NCI-H146 (cell line): ENCODE data around the gene LCMT1.
"Not testable (repeated sequence)": the region's sequence is repeated elsewhere in the genome, so short reads cannot be mapped to it uniquely, and the experiment has no call there.

ENCODE experiments used
- DNase-seq: peaks from one replicate; lab custom pipeline; 2025; lab: John Stamatoyannopoulos, UW

Gene LCMT1

DNA sequence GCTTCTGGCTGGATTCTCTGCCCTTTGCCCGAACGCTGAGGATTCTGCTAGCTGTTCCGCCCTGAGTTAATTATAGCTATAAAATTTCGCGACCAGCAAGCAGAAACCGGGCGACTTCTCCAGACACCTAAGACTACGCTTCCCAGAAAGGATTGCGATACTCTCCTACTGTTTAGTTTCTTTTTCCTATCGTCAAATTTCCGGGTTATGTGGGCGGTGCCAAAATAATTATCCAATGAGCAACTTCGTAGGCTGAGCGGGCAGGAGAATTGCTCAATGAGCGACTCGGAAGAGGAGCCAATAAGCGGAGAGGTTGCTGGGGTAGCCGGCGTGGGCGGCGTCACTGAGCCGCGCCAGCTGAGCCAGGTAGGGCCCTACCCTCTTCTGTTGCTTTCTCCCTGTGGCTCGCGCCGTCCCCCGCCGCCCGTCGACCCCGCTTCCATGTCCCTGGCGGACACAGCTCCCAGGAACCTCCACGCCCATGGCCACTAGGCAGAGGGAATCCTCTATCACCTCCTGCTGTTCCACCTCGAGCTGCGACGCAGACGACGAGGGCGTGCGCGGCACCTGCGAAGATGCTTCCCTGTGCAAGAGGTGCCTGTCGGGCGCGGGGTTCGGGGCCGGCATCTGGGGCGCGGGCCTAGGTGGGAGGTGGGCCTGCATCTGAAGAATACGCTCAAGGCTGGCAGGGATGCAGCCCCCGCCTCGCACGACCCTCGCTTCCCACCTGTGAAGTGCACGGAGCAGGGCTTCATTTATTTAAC is at the start of gene LCMT1:
Gene LCMT1, plus strand, starts transcription at position 340 of the 764 bp plus-strand sequence. Its CDS starts 142 bp downstream, at position 482.
- DNase-seq = peak; percentile 99

DNA sequence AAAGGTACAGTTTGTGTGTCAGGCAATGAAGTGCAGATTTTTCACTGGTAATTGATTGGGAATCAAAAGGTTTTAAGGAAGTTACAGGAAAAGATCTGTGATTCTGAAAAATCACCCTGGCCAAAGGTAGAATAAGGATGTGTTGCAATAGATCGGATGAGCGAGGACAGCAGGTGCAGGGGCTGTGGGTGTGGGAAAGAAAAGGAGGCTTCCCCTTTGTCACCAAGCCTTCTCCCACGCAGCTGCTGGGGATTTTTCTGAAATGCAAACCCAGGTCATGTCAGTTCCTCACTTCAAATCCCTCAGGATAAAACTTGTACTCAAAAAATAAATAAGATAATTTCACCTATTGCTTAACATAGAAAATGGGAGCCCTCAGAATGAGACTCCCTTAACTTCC is 48.4 kb upstream of the LCMT1 start:
- no peak for DNase-seq

- DNase-seq = no peak
Observed at GRCh38 chr16:25063865-25064264, 47.7 kb upstream of the LCMT1 start.

DNA sequence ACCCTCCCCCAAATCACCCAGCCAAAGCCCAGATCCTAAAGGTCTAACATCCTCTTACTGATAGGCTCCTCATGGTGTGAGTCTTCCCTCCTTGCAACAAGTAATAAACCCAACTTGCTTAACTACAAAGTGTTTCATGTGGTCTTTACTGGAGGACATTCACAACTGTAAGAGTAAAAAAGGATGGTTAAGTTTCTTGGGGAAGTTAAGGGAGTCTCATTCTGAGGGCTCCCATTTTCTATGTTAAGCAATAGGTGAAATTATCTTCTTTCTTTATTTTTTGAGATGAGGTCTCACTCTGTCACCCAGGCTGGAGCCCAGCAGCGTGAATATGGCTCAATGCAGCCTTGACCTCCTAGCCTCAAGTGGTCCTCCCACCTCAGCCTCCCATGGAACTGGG is 47.3 kb upstream of the LCMT1 start:
- not testable (repeated sequence) for DNase-seq

- no peak for DNase-seq
Observed at GRCh38 chr16:25064937-25065336, 46.6 kb upstream of the LCMT1 start.

- DNase-seq = peak; percentile 64
Observed at GRCh38 chr16:25065899-25066298, 45.6 kb upstream of the LCMT1 start.

DNA sequence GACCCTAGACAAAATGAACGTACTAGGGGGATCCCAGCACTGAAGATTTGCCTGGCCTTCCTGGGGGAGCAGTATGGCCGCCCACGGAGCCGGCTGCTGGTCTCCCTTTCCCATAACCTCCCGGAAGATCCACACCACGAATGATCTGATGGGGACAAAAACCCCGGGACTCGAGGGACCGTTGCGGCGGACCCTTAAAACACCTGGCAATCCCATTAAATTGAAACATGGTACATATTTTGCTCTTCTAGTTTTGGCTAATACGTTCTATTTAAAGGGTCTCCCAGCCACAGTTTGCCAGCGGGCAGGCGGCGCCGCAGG is 45.2 kb upstream of the LCMT1 start:
- no peak for DNase-seq

- DNase-seq = peak; percentile 86
Observed at GRCh38 chr16:25066747-25067631, 44.6 kb upstream of the LCMT1 start.

- DNase-seq = no peak
Observed at GRCh38 chr16:25073854-25074253, 37.7 kb upstream of the LCMT1 start.

GRCh38 chr16:25078386-25078978 is 33.1 kb upstream of the LCMT1 start:
- no peak for DNase-seq

GRCh38 chr16:25079637-25080378 is 31.7 kb upstream of the LCMT1 start:
- no peak for DNase-seq

DNA sequence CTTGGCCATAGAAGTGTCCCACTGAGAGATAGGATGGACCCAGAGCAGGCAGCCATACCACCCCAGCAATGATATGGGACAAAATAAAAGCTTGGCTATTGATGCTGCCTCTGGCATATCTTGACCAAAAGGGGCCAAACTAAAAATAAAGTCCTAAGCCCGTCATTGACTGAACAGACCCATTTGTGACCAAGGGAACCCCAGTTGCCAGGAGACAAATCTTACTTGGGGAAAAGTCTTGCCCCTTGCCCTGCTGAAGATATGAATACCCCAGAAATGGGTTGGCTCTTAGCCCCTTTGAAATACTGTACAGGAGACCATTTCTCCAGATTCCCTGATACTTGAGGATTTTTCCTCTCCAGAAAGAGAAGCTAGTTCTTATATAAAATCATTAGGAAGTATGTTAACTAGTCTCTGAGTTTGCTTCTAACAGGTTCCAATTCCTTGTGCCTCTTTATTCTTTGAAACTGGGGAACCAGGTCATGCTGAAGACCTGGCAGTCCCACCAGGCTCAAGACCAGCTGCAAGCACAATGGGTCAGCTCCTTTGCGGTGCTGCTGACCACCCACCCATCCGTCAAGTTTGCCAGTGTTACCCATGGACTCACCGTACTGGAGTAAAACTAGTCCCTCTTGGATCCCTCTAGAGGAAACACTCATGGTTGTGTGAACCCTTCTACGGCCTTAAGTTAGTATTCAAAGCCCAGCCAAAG is 31.0 kb upstream of the LCMT1 start:
- DNase-seq = no peak

DNA sequence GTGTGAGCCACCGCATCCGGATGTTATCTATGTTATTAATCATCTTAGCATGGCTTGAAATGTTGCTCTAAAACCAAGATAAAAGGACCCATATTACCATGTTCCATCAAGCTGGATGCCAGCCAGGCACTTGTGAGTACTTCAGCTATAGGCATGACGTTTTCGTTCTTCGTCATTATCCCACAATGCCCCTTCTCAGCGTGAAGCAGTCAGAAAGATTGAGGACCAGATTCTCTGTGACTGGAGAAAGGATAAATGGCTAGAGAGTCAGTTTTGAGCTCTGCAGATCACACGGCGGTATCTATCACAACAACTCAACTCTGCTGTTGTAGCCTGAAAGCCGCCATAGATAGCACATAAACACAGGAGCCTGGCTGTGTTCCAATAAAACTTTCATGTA is 29.8 kb upstream of the LCMT1 start:
- DNase-seq = no peak

GRCh38 chr16:25083065-25083464 is 28.5 kb upstream of the LCMT1 start:
- DNase-seq = no peak

DNA sequence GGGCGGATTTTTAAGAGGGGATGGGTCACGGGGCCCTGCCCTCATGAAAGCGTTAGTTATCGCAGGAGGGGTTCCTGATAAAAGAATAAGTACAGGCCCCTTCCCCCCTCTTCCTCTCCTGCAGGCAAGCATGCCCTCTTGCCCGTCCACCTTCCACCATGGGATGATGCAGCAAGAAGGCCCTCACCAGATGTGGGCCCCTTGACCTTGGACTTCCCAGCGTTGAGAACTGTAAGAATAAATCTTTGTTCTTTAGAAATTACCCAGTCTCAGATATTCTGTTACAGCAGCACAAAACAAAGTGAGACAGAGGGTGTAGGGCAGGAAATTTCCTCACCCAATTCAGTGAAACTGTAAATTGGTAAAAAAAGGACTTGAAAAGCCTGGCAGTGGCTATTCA is 27.8 kb upstream of the LCMT1 start:
- no peak for DNase-seq

DNA sequence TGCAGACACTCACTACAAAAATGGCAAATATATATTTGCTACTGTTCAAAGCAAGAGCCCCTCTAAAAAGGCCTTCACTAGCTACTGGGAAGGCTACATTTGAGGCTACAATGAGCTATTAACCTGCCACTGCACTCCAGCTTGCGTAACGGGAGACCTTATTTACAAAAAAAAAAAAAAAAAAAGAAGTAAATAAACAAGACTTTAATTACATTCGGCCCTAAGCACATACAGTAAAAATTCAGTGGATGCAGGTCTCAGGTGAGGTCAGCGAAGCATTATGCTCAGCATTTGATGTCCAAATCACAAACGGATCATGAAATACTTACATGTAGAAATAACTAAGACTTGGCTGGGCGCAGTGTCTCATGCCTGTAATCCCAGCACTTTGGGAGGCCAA is 26.7 kb upstream of the LCMT1 start:
- DNase-seq = no peak

GRCh38 chr16:25087761-25088160 is 23.8 kb upstream of the LCMT1 start:
- DNase-seq = no peak

DNA sequence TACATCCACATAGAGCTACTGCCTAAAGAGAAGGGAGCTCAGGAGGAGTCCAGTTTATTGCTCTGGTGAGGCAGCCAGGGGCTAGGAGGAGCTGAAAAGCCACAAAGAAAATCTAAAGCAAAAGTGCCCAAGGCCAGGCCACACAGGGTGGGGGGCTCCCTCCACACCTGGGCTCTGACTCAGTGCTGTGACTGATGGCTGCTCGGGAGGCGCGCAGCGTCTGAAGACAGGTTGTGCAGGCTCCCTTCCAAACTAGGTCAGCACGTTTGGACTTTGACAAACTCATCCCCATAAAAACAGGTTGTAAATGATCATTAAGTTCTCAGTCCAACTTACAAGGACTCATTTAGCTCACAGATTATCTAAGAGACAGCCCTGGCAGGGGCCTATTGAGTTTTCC is 22.2 kb upstream of the LCMT1 start:
- DNase-seq = no peak

DNA sequence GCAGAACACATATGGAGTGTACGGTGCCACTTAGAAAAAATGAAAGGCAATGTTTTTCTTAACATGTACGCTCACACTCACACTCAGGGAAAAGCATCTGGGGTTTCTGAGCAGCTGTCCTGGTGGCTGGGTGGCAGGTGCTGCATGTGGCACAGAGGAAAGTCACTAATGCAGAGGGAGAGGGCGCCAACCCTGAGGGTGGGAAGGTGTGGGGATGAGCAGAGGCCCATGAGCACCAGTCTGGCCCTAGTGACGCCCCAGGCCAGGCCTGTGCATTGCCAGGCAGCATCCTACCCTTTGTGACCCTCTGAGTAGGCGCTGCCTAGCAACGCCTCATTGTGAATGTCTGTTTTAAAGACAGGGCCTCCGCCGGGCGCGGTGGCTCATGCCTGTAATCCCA is 19.1 kb upstream of the LCMT1 start:
- no peak for DNase-seq

DNA sequence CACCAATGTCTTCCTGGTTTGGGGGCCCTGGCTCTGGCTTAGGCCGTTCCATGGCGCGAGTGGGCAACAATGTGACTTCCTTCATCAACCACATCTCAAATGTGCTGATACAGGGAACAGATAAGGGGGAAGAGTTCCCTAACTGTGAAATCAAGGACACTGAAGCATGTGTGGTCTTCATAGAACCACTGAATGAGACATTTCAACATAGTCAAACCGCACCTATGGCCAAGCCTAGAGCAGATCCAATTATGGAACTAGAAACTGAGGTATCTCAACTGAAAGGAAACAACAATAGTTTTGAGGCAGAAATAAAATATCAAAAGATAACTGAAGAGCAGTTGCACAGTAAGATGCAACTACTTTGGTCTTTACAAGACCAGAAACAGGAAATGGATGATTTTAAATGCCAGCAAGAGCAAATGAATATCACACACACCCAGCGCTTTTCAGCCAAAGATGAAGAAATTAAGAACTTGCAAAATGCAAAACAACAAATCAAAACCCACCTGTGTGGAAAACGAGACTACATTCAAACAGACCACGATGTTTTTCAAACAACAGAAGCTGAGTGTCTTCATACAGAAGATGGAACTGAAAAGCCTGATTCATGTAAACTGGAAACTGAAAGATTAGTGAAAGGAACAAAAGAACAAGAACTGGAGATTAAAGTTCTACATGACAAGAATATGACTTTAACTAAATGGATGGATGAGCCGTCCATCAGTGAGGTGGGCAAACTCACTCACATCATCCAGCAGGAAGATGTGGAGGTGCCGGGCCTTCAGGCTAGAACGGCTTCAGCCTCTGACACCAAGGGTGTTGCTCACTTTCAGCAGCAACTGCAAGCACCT is 18.1 kb upstream of the LCMT1 start:
- DNase-seq = no peak

- no peak for DNase-seq
Observed at GRCh38 chr16:25094596-25094995, 16.9 kb upstream of the LCMT1 start.
